ENCODE results near the gene PPHLN1.

The PPHLN1 gene

DNA sequence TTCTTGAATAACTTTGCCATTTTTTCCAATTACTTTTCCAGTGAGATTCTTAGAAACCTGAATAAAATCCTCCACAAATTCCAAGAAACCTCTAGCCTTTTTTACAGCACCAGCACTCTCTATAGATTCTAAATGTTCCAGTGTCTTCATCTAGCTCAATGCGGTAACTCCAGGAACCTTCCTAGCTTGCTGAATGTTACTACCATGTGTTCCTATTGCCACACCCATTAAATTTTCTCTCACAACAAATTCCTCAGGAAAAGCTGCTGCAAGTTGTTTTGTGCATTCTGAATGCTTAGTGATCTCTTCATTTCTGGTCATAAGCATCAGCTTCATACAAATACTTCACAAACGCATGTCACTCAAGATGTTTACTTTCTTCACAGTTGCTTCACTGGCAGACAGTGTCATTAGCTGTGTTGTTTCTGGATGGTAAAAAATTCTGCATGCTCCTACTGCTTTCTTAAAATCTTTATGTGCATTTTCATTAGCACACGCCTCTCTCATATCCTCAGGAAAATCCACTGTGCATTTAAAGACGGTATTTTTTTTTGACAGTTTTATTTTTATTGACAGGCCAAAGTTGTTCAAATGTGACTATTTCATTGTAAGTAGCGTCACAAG, 106.7 kb downstream of the PPHLN1 start:
- TF ChIP-seq, protein P1, sequence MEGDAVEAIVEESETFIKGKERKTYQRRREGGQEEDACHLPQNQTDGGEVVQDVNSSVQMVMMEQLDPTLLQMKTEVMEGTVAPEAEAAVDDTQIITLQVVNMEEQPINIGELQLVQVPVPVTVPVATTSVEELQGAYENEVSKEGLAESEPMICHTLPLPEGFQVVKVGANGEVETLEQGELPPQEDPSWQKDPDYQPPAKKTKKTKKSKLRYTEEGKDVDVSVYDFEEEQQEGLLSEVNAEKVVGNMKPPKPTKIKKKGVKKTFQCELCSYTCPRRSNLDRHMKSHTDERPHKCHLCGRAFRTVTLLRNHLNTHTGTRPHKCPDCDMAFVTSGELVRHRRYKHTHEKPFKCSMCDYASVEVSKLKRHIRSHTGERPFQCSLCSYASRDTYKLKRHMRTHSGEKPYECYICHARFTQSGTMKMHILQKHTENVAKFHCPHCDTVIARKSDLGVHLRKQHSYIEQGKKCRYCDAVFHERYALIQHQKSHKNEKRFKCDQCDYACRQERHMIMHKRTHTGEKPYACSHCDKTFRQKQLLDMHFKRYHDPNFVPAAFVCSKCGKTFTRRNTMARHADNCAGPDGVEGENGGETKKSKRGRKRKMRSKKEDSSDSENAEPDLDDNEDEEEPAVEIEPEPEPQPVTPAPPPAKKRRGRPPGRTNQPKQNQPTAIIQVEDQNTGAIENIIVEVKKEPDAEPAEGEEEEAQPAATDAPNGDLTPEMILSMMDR (IDR thresholded peaks at IDR 0.05; ENCODE audit: insufficient read depth, low read depth, low read length, missing control alignments), result no peak
- no peak for DNase-seq (ENCODE audit: low read depth)

DNA sequence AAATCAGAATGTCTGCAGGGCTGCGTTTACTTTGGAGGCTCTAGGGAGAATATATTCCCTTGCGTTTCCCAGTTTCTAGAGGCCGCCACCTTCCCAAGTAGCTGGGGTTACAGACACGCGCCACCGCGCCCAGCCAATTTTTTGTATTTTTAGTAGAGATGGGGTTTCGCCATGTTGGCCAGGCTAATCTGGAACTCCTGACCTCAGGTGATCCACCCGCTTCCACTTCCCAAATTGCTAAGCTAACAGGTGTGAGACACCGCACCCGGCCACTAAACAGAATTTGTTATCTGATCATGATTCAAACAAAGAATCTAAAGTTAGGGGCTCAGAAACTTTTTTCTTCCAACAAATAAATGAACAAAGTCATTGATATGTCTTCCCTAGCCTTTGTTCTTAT, 114.6 kb downstream of the PPHLN1 start:
- TF ChIP-seq, protein P1 (IDR thresholded peaks at IDR 0.05; ENCODE audit: insufficient read depth, low read depth, low read length, missing control alignments), result no peak
- DNase-seq (ENCODE audit: low read depth), result no peak
- no peak overlapping the region for H3K4me3 ChIP-seq (ENCODE audit: low read depth, low read length)

More for the DNA sequence above, 106.7 kb downstream of the PPHLN1 start:
- no peak overlapping the region for H3K4me3 ChIP-seq (ENCODE audit: low read depth, low read length)

DNA sequence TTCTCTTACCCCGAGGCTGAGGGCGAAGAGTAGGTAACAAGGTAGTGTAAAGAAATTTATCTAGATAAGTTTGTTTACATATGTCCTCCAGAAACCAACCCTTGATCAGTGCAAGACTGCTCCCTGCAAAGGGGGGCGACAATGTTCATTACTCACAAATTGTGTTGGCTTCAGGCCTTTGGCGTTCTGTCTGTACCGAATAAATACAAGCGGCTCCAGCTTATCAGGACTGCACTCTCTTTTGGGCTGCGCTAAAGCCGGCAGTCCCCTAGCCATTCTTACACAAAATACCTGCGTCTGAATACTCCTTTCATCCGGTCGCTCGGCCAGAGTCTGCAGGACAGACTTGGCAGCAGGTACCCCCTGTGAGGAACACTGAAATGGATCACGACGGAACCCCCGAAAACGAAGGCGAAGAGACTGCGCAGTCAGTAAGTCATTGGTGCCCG, 116.4 kb downstream of the PPHLN1 start:
- H3K4me3 ChIP-seq (ENCODE audit: low read depth, low read length), result no peak overlapping the region

DNA sequence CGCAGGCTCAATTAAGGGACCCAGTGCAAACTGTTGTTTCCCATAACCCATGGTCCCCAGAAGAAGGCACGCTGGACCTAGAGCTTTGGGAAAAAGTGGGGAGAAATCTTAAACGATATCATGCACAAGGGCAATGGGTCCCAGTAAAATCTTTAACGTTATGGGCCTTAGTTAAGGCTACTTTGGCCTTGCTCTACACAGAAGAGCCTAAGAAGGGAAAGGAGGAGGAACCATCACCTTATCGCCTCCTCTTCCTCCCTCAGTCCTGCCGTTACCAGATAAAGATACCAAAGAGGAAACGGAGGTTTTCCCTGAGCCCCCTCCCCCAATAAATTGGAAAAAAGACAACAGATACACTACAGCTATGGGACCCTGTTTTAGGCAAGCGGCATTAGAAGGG, 116.9 kb downstream of the PPHLN1 start:
- DNase-seq (ENCODE audit: low read depth), result no peak
- TF ChIP-seq, protein P1 (IDR thresholded peaks at IDR 0.05; ENCODE audit: insufficient read depth, low read depth, low read length, missing control alignments), result no peak
- H3K4me3 ChIP-seq (ENCODE audit: low read depth, low read length), result no peak overlapping the region

More for the DNA sequence above, 116.4 kb downstream of the PPHLN1 start:
- TF ChIP-seq, protein P1 (IDR thresholded peaks at IDR 0.05; ENCODE audit: insufficient read depth, low read depth, low read length, missing control alignments), result no peak
- DNase-seq (ENCODE audit: low read depth), result no peak

DNA sequence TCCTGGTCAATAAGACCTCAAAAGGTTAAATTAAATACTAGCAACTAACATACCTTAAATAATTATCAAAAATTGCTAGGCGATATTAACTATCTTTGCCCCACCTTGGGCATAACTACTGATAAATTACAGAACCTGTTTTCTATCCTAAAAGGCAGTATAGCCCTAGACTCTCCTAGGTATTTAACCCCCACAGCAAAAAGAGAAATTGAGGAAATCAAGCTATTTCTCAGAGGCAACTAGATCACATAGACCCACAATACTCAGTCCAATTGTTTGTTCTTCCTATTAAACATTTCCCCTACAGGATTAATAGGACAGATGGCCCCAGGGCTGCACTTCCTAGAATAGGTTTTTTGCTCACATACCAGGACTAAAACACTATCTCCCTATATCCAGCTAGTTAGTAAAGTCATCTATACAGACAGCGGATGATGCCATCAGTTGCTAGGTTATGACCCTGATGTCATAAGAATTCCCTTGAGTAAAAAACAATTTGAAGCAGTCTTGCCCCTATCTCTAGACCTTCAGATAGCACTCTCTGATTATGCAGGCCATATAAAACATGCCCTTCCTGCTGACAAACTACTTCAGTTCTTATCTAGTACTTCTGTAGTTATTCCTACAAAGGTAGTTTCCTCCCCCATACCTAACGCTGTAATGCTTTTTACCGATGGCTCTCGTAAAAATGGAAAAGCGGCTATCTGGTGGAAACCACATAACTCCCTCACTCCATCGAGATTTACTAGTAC, 118.4 kb downstream of the PPHLN1 start:
- no peak for DNase-seq (ENCODE audit: low read depth)
- H3K4me3 ChIP-seq (ENCODE audit: low read depth, low read length), result no peak overlapping the region
- TF ChIP-seq, protein P1 (IDR thresholded peaks at IDR 0.05; ENCODE audit: insufficient read depth, low read depth, low read length, missing control alignments), result no peak

DNA sequence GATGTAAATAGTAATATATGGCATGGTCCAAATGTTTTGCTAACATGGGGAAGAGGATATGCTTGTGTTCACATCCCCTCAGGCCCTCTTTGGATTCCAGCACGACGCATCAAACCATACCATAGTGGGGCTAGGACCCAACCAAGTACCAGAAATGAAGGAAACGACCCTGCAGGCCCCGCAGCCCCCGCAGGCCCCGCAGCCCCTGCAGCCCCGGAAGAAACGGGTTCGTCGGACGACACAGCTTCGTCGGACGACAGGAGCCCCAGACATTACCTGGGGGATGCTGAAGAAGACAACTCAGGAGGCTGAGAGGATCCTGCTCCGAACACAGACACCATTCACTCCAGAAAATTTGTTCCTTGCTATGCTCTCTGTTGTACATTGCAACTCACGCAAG, 119.9 kb downstream of the PPHLN1 start:
- TF ChIP-seq, protein P1 (IDR thresholded peaks at IDR 0.05; ENCODE audit: insufficient read depth, low read depth, low read length, missing control alignments), result no peak
- no peak for DNase-seq (ENCODE audit: low read depth)
- H3K4me3 ChIP-seq (ENCODE audit: low read depth, low read length), result no peak overlapping the region

Measured in GM12865 (cell line).